Anterior cingulate cortex (tissue), 58 donors: ENCODE data around the gene TMEM106A.
"Not testable (repeated sequence)": the region's sequence is repeated elsewhere in the genome, so short reads cannot be mapped to it uniquely, and the experiment has no call there.

Source experiments
- DNase-seq, 58 donors: peaks; one replicate each; lab custom pipeline; 2025; lab: John Stamatoyannopoulos, UW

Gene TMEM106A

GRCh38 chr17:43213545-43213944, 1.9 kb downstream of the TMEM106A start:
- DNase-seq, result no peak

GRCh38 chr17:43215341-43215740, 3.7 kb downstream of the TMEM106A start:
- DNase-seq, result no peak

- no peak for DNase-seq
Observed at GRCh38 chr17:43216369-43216761, 4.7 kb downstream of the TMEM106A start.

- no peak for DNase-seq
Observed at GRCh38 chr17:43216762-43217613, 5.3 kb downstream of the TMEM106A start.

- DNase-seq, result no peak
Observed at GRCh38 chr17:43217614-43218087, 6.0 kb downstream of the TMEM106A start.

- DNase-seq, result no peak
Observed at GRCh38 chr17:43219001-43219400, 7.3 kb downstream of the TMEM106A start.

GRCh38 chr17:43219746-43220380, 8.2 kb downstream of the TMEM106A start:
- no peak for DNase-seq

GRCh38 chr17:43220511-43221125, 8.9 kb downstream of the TMEM106A start:
- no peak for DNase-seq

- no peak for DNase-seq
Observed at GRCh38 chr17:43224146-43224705, 12.6 kb downstream of the TMEM106A start.

GRCh38 chr17:43226393-43226792, 14.7 kb downstream of the TMEM106A start:
- no peak for DNase-seq

GRCh38 chr17:43228020-43228782, 16.5 kb downstream of the TMEM106A start, which contains the start of gene CCDC200:
CCDC200 (minus strand) TSS chr17:43228623; CDS start chr17:43228554, 69 bp downstream.
- DNase-seq, result not testable (repeated sequence)

GRCh38 chr17:43231205-43232020, 19.7 kb downstream of the TMEM106A start:
- not testable (repeated sequence) for DNase-seq

GRCh38 chr17:43232021-43232699, 20.5 kb downstream of the TMEM106A start:
- not testable (repeated sequence) for DNase-seq

- not testable (repeated sequence) for DNase-seq
Observed at GRCh38 chr17:43233263-43233662, 21.6 kb downstream of the TMEM106A start.

- DNase-seq, result not testable (repeated sequence)
Observed at GRCh38 chr17:43233877-43234276, 22.2 kb downstream of the TMEM106A start, which contains the start of gene RNU2-1. RNU2-1 (minus strand) TSS chr17:43233977.

GRCh38 chr17:43239597-43239996, 27.9 kb downstream of the TMEM106A start:
- not testable (repeated sequence) for DNase-seq

GRCh38 chr17:43240596-43241352, 29.1 kb downstream of the TMEM106A start:
- not testable (repeated sequence) for DNase-seq

GRCh38 chr17:43246456-43246855, 34.8 kb downstream of the TMEM106A start:
- DNase-seq, result not testable (repeated sequence)
